HUDEP-2 (cell line): ENCODE data around the gene MTARC1.

Experiments used
- DNase-seq, 76 experiments: peaks; one replicate each; lab custom pipeline; 2025; ENCODE audit not compliant: unreplicated experiment in 76 of 76; lab: John Stamatoyannopoulos, UW

MTARC1 gene

DNA sequence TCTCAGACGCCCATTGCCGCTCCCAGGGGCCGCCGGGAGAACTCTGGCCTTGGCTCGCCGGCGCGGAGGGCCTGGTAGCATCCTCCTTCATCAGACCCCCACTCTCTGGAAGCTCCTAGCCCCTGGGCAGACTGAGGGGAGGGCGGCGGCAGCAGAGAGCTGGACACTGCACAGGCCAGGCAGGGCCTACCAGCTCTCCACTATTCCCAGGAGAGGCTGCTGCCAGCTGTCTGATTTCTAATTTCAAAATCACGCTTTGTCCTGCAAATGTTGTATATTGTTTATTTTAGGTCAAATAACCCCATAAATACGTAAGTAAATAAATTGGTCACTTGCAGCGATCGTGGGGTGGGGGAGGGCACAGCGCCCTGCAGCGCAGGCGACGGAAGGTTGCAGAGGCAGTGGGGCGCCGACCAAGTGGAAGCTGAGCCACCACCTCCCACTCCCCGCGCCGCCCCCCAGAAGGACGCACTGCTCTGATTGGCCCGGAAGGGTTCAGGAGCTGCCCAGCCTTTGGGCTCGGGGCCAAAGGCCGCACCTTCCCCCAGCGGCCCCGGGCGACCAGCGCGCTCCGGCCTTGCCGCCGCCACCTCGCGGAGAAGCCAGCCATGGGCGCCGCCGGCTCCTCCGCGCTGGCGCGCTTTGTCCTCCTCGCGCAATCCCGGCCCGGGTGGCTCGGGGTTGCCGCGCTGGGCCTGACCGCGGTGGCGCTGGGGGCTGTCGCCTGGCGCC lies at the start of gene MTARC1:
TSS of gene MTARC1 (plus strand) at position 577 of the 732 bp plus-strand sequence. CDS start at position 609, 32 bp downstream.
- DNase-seq = peak in 6 of 76 experiments; percentile 3 to 21 (median 10)

DNA sequence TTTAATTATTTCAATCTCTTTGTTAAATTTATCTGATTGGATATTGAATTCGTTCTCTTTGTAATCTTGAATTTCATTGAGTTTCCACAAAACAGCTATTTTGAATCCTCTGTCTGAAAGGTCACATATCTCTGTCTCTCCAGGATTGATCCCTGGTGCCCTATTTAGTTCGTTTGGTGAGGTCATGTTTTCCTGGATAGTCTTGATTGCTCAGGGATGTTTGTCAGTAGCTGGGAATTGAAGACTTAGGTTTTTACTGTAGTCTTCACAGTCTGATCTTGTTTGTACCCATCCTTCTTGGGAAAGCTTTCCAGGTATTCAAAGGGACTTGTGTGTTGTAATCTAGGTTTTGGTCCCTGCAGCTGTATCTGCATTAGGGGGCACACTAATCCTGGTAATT lies 45.4 kb upstream of the MTARC1 start:
- DNase-seq = no peak

GRCh38 chr1:220741825-220742224 lies 44.9 kb upstream of the MTARC1 start:
- no peak for DNase-seq

DNA sequence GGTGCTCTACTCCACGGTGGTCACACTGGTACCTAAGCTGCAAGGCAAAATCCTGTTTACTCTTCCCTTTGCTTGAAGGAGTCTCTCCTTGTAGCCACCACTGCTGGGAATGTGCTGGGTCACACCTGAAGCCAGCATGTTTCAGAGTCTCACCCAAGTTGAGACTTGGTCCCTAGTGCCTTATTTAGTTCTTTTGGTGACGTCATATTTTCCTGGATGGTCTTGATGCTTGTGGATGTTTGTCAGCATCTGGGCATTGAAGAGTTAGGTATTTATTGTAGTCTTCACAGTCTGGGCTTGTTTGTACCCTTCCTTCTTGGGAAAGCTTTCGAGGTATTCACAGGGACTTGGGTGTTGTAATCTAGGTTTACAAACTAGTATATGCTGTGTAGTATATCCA lies 44.2 kb upstream of the MTARC1 start:
- DNase-seq = no peak

DNA sequence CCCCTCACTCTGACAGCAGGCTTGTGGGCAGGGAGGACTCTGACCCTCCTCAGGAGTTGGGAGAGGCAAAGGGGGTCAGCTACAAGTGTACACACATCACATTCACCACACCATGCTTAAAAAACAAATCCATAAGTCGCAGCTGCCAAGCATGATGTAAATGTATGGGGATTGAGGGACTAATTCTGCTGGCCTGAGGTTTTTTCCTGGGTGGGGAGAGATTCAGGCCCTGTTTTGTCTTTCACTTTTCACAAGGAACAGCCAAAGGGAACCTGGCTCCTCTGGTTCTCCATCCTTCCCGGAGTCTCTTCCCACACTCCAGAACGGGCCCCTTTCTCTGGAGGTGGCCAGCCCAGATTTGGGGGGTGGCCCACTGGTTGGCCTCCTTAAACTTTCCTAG lies 39.9 kb upstream of the MTARC1 start:
- no peak for DNase-seq

DNA sequence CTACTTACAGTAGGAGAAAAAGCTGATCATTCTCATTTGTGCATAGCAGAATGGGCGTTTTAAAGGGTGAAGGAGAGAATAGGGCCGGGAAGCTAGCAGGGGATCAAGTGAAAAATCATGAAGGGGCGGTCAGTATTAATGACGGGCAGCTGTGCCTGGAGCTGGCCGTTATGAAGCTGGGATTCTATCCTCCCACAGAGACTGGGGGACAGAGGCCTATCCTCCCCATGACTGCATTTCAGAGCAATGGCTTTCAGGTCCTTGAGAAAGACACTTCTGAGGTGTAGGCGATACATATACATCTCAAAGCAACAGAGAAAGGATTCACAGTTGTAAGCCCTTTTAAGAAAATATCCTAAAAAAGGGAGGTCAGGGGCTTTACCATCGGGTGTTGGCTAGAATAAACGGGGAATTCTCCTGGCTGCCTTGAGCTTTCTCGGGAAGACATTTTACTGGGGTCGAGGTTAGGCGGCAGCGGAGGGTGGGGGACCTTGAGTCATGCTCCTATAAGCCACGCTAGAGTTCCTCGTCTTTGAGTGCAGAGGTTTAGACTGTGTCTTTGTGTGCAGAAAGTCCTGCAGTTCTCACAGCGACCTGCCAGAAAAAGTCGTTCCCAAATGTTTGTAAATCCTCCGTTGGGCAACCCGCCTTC lies 39.1 kb upstream of the MTARC1 start:
- no peak for DNase-seq

GRCh38 chr1:220748089-220748934 lies 38.4 kb upstream of the MTARC1 start, which contains the start of gene MTARC2:
Gene MTARC2 (plus strand): TSS chr1:220748322. CDS start chr1:220748532, 210 bp downstream.
- no peak for DNase-seq

GRCh38 chr1:220748936-220749335 lies 37.8 kb upstream of the MTARC1 start:
- DNase-seq = no peak

DNA sequence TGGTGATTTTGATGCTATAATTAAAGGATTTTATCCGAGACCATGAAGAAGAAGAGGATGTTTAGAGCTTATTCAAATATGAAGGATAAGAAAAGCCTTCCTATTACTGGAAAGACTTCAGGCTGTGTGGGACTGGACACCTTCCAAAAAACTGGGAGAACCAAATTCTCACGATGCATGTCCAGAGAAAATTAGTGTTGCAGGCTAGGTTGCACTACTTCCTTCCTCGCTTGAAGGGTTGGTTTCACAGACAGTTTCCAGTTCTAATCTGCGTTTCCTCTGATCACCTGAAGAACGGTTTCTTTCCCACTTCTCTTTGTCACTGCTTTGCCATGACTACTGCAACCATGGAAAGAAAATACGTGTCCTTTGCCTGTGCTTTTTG lies 36.6 kb upstream of the MTARC1 start:
- no peak for DNase-seq

DNA sequence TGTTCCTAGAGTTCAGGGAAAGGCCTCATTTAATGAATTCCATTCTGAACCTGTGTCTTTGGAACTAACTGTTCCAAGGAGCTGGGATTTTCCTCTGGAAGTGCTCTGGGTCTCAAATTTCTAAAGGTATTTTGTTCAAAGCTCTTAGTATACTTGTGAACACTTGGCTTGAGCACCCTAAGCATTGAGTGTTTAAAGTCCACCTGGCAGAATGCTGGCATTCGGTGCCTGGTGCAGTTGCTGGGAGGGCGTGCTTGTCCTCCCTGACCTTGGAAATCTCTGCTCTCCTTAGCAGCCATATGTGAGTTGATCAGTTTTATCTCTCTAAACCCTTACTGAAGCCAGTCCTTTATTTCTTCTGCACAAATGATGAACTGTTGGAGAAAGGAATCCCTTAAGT lies 35.6 kb upstream of the MTARC1 start:
- no peak for DNase-seq

DNA sequence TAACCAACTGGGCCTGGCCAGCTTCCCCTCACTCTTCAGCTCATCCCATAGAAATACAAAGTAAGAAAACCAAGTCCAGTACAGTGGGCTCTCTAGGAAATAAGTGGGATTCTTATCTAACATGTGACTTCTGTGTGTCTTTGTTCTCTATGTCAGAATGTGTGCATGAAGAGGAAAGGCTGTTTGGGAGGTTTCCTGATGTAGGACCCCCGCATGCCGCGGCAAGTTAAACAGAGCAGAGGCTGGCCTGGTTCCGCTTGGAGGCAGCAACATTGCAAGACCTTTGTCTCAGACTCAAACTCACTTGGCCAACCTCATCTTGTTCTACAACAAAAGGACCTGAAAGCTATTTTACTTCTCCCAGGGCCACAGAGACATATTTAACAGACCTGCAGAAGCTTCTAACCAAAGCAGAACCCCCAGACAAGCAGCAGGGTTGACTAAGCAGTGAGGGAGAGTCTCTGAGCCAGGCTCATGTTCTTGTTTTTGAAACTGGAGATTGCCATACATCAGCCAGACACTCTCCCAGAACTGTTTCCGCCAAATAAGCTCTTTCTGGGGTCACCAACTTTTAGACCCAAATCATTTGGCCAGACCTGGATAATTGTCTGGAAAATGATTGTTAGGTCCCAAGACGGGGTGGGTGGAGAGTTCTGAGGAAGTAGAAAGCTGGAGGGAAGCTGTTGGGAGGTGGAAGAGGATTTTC lies 32.3 kb upstream of the MTARC1 start:
- DNase-seq = no peak

DNA sequence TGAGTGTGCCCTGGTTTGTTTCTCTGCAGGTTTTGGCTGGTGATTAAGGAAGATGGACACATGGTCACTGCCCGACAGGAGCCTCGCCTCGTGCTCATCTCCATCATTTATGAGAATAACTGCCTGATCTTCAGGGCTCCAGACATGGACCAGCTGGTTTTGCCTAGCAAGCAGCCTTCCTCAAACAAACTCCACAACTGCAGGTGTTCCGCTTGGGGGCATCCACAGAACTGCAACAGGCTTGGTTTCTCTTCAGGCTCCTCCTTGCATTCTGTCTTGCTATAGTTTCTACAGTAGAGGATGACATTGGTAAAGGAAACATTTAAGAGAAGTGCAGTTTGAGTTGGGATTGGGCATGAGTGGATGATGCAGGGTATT lies 31.8 kb upstream of the MTARC1 start:
- DNase-seq = no peak

DNA sequence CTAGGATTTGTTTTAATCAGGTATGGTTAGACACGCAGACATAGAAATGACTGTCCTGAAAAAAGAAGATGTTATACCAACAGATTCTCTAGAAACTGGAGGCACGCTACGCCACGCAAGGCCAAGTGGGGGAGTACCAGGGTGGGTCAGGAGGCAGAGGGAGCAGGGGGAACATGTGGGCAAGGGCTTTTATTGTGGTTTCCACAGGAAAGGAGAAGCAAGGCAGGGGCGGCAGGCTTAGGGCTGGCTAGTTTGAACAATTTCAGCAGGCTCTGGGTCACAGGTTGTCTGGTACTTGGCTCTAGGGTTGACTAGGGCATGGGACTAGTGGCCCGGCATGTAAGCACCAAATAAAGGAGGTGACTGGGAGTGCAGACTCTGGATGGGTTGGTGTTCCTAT lies 31.4 kb upstream of the MTARC1 start:
- DNase-seq = no peak

DNA sequence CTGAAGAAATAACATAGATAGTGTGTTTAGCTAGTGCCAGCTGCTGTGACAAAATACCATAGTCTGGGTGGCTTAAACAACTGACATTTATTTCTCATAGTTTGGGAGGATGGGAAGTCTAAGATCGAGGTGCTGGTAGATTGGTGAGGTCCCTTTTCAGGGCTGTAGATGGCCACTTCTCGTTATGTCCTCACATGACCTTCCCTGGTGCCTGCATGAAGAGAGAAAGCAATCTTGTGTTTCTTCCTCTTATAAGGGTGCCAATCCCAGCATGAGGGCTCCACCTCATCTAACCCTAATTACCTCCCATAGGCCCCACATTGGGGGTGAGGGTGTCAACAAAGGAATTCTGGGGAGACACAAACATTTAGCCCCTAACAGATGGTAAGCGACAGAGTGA lies 29.3 kb upstream of the MTARC1 start:
- DNase-seq = no peak

DNA sequence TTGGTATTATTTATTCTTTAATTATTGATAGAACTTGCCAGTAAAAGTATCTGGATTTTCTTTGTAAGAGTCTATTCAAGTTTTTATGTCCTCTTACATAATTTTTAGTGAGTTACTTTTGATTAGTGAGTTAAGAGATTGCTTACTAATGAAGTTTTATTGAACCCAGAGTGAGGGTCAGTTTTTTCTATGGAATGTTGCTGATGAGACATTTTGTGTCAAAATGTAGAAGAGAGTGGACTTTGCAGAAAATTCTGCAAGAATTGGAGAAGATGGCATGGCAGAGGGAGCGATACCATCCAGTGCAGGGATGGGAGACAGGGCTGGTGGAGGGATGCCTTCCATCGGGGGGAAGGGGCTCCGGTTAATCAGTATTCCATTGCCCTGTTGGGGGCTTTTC lies 27.6 kb upstream of the MTARC1 start:
- no peak for DNase-seq

GRCh38 chr1:220761688-220762427 lies 24.9 kb upstream of the MTARC1 start:
- no peak for DNase-seq

GRCh38 chr1:220764757-220765156 lies 22.0 kb upstream of the MTARC1 start:
- no peak for DNase-seq

DNA sequence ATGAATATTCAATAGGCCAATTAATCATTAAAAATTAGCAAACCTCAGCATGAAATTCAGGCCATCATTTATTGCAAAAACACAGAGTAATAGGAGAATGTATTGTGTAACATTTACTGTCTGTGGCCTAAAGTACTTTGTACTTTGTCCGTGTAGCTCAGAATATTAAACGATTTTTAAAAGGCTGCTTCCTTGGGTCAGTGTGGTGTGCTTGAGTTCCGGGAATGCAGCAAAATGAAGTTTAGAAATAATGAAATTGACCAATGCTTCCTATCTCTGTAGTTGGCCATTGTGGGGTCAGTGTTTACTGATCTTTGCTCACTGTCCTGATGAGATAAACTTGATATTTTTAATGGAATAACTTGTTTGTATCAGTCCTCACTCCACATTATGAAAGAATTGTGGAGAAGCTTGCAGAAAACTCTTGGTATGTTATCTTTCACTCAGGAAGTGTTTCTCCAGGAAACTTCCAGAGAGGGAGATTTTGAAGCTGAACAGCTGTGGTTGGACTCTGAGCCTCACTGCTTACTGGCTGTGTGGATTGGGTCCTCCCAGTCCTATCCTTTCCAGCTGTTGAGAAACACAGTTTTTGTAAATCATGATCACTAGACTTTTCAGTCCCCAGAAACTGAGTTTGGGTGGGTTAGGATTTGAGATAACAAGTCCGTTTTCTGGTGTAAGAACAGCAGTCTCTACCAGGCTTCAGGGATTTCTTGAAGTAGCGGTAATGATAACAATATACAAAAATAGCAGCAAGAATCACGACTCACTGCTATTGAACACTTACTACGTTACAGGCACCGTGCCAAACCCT lies 19.2 kb upstream of the MTARC1 start:
- peak in 1 of 76 experiments; percentile 5 for DNase-seq

- peak in 2 of 76 experiments; percentile 6 to 16 for DNase-seq
Measured at GRCh38 chr1:220768126-220768601, 18.5 kb upstream of the MTARC1 start.
